ENCODE measurements around the gene DNAJC5G. TPM values are rescaled to one million over a fixed set of nuclear protein-coding genes. Genes with fewer than 3 reads are reported as not detected.

The DNAJC5G gene
- total and polyA plus RNA-seq, 2 of the 13 experiments (the other 11 are each of a cell fraction or from before 2014, with no cell fraction given) = 0.05 TPM; not detected in 1

DNA sequence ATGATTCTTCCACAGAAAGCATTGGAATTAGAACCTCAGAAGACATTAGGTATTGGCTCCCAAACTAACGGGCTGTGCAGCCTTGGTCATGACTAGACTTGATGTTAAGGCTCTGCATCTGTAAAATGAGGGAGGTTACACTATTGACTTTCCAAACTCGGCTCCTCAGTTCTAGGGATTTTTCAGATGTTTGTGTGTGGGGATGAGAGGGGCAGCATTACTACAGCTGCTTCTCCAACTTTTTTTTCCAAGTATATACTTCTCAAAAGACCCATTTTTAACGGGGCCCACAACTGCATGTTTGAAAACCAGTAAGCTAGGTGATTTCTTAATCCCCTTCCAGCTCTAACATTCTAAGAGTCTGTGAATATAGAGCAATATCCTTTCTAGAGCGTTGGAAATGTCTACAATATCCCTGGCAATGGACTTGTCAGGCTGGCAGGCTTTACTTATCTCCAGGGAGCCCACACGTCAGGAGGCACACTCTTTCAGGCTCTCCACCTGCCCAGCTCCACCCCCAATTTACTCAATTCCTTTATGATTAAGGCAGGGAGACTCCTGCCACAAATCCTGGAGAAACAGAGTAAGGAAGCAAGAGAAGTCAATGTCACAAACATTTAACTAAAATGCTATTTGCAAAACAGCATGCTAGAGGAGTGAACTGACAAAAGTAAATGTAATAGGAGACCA is 48.5 kb downstream of the DNAJC5G start:
- Histone ChIP-seq H3K9me3 (ENCODE audit: low read length) (no peaks in the 10 kb centered on the region), H3K4me1 (ENCODE audit: insufficient read depth, low read length) (peaks cover 33% of the 10 kb centered on the region), H3K79me2 (ENCODE audit: insufficient read depth, low read length) (peaks cover 25% of the 10 kb centered on the region), H3K4me3 (replicated peaks in 1 of 3; ENCODE audit: insufficient read depth in 1 of 3, low read depth in 2 of 3, low read length in 3 of 3) (peak overlapping the region; percentile 82 to 86 (median 83)), H3K4me2 (ENCODE audit: low read depth, low read length) (peak overlapping the region; percentile 95), H3K27ac (ENCODE audit: extremely low read length, insufficient read depth, low read length) (peak overlapping the region; percentile 91), H3K9ac (ENCODE audit: insufficient read depth, low read depth, low read length) (peak overlapping the region; percentile 99), H2AFZ (ENCODE audit: low read length) (no peak overlapping the region), H4K20me1 (ENCODE audit: insufficient read depth, low read length) (no peaks in the 10 kb centered on the region), H3K36me3 (replicated peaks in 1 of 2; ENCODE audit: control insufficient read depth in 1 of 2, insufficient read depth in 2 of 2, low read length in 2 of 2) (peaks cover 12 to 29% of the 10 kb centered on the region in 2 experiments), H3K27me3 (ENCODE audit: control insufficient read depth in 1 of 2, insufficient read depth in 2 of 2, low read length in 2 of 2) (peaks cover 0 to 4% of the 10 kb centered on the region in 2 experiments; a peak in 1 of 5 replicates)
- in situ Hi-C loops (cut with HindIII; ENCODE audit: extremely low pct_ligation_motif_present, low pct_unique_long_range_greater_than_20kb) (loop anchor here (5.0 kb wide), 1 partner anchor 49 kb away; the partner anchor contains the start of genes EIF2B4 and SNX17), intact Hi-C loops (cut with micrococcal nuclease; ENCODE audit: unreplicated experiment) (no loop called here)
- ChIA-PET CTCF (ENCODE audit: low intra/inter-chr PET ratio, low total read pairs) (no interaction called here), POLR2A (interaction anchor here (0.9 to 5.0 kb wide), 13 partner anchors 8 to 230 kb away, joined by 3 to 73 read pairs (median 5); partner anchors contain the start of genes EIF2B4, GTF3C2, NRBP1 and PPM1G)
- DNase-seq (ENCODE audit: low spot score) = no peak
- TF ChIP-seq NFIC (IDR thresholded peaks at IDR 0.05; ENCODE audit: low read length) (peak; percentile 53; the same call in 1 of the 2 replicates), ZNF780A (CRISPR knock-in tag; IDR thresholded peaks at IDR 0.05) (0 out of 2 replicates have a peak, but pooled peaks have one; percentile 11), GABPA (IDR thresholded peaks at IDR 0.05; ENCODE audit: low read depth, low read length) (no peak), GABPA (CRISPR knock-in tag; IDR thresholded peaks at IDR 0.05; ENCODE audit: low read depth) (0 out of 2 replicates have a peak, but pooled peaks have one; percentile 23), ZNF3 (CRISPR knock-in tag; IDR thresholded peaks at IDR 0.05) (0 out of 2 replicates have a peak, but pooled peaks have one; percentile 60), ZFP36L2 (CRISPR knock-in tag; IDR thresholded peaks at IDR 0.05) (no peak), ZNF605 (CRISPR knock-in tag; IDR thresholded peaks at IDR 0.05) (0 out of 2 replicates have a peak, but pooled peaks have one; percentile 3), ZNF225 (CRISPR knock-in tag; IDR thresholded peaks at IDR 0.05) (no peak), NCOA5 (CRISPR knock-in tag; IDR thresholded peaks at IDR 0.05) (no peak), ZNF878 (CRISPR knock-in tag; IDR thresholded peaks at IDR 0.05) (0 out of 2 replicates have a peak, but pooled peaks have one; percentile 44), SMYD3 (CRISPR knock-in tag; IDR thresholded peaks at IDR 0.05) (no peak), RFXANK (CRISPR knock-in tag; IDR thresholded peaks at IDR 0.05) (0 out of 2 replicates have a peak, but pooled peaks have one; percentile 5), RARA (CRISPR knock-in tag; IDR thresholded peaks at IDR 0.05) (0 out of 2 replicates have a peak, but pooled peaks have one; percentile 1), ZNF446 (CRISPR knock-in tag; IDR thresholded peaks at IDR 0.05) (no peak), ZNF660 (CRISPR knock-in tag; IDR thresholded peaks at IDR 0.05; ENCODE audit: borderline replicate concordance, low read depth) (no peak), ESRRA (CRISPR knock-in tag; IDR thresholded peaks at IDR 0.05; ENCODE audit: low read depth) (0 out of 2 replicates have a peak, but pooled peaks have one; percentile 16), ASH2L (IDR thresholded peaks at IDR 0.05; ENCODE audit: insufficient read length, low read depth, low read length) (peak; percentile 21), POLR2A (IDR thresholded peaks at IDR 0.05; ENCODE audit: insufficient read depth in 1 of 2, low read depth in 2 of 2, low read length in 2 of 2) (peak in 1 of 2 experiments; percentile 37; a peak in 1 of 4 replicates)
- TF ChIP-seq, protein P1, sequence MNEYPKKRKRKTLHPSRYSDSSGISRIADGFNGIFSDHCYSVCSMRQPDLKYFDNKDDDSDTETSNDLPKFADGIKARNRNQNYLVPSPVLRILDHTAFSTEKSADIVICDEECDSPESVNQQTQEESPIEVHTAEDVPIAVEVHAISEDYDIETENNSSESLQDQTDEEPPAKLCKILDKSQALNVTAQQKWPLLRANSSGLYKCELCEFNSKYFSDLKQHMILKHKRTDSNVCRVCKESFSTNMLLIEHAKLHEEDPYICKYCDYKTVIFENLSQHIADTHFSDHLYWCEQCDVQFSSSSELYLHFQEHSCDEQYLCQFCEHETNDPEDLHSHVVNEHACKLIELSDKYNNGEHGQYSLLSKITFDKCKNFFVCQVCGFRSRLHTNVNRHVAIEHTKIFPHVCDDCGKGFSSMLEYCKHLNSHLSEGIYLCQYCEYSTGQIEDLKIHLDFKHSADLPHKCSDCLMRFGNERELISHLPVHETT (CRISPR knock-in tag; conservative IDR thresholded peaks at IDR 0.05) = no peak
- TF ChIP-seq, protein P2, sequence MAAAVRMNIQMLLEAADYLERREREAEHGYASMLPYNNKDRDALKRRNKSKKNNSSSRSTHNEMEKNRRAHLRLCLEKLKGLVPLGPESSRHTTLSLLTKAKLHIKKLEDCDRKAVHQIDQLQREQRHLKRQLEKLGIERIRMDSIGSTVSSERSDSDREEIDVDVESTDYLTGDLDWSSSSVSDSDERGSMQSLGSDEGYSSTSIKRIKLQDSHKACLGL (CRISPR knock-in tag; IDR thresholded peaks at IDR 0.05) = no peak
- TF ChIP-seq, protein P3, sequence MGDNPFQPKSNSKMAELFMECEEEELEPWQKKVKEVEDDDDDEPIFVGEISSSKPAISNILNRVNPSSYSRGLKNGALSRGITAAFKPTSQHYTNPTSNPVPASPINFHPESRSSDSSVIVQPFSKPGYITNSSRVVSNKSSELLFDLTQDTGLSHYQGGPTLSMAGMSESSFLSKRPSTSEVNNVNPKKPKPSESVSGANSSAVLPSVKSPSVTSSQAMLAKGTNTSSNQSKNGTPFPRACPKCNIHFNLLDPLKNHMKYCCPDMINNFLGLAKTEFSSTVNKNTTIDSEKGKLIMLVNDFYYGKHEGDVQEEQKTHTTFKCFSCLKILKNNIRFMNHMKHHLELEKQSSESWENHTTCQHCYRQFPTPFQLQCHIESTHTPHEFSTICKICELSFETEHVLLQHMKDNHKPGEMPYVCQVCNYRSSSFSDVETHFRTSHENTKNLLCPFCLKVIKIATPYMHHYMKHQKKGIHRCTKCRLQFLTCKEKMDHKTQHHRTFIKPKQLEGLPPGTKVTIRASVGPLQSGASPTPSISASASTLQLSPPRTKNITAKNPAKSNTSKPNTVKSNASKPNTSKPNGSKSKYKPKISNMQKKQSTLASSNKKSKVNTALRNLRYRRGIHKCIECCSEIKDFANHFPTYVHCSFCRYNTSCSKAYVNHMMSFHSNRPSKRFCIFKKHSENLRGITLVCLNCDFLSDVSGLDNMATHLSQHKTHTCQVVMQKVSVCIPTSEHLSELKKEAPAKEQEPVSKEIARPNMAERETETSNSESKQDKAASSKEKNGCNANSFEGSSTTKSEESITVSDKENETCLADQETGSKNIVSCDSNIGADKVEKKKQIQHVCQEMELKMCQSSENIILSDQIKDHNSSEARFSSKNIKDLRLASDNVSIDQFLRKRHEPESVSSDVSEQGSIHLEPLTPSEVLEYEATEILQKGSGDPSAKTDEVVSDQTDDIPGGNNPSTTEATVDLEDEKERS (CRISPR knock-in tag; IDR thresholded peaks at IDR 0.05) = 0 out of 2 replicates have a peak, but pooled peaks have one; percentile 6
- ATAC-seq = no peak
- 4% methylated on average over 5 of the region's 5 CpGs for WGBS (ENCODE audit: low lambda C conversion rate)
- FAIRE-seq = no peak
- BruUV-seq (replicated peaks) = no TSS peak
